NCI-H345 treated with DMSO at 0.1 percent for 48 hours (cell line): ENCODE results near the gene MS4A10.
"Not testable (repeated sequence)": the region's sequence is repeated elsewhere in the genome, so short reads cannot be mapped to it uniquely, and the experiment has no call there.

Experiments
- DNase-seq: peaks from one replicate; lab custom pipeline; 2025; ENCODE audit not compliant: unreplicated experiment; lab: John Stamatoyannopoulos, UW

Gene MS4A10

DNA sequence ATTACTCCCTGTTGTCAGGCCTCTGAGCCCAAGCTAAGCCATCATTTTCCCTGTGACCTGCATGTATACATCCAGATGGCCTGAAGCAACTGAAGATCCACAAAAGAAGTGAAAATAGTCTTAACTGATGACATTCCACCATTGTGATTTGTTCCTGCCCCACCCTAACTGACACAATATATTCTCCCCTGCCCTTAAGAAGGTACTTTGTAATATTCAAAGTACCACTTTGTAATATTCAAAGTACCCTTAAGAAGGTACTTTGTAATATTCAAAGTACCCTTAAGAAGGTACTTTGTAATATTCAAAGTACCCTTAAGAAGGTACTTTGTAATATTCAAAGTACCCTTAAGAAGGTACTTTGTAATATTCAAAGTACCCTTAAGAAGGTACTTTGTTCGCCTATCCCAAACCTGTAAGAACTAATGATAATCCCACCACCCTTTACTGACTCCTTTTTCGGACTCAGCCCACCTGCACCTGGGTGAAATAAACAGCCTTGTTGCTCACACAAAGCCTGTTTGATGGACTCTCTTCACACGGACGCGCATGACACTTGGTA lies 38.7 kb downstream of the MS4A10 start:
- not testable (repeated sequence) for DNase-seq

GRCh38 chr11:60825118-60825517 lies 40.0 kb downstream of the MS4A10 start:
- no peak for DNase-seq

- no peak for DNase-seq
These were observed 40.7 kb downstream of the MS4A10 start for GRCh38 chr11:60825790-60826189.

GRCh38 chr11:60830478-60831142 lies 45.5 kb downstream of the MS4A10 start:
- no peak for DNase-seq

DNA sequence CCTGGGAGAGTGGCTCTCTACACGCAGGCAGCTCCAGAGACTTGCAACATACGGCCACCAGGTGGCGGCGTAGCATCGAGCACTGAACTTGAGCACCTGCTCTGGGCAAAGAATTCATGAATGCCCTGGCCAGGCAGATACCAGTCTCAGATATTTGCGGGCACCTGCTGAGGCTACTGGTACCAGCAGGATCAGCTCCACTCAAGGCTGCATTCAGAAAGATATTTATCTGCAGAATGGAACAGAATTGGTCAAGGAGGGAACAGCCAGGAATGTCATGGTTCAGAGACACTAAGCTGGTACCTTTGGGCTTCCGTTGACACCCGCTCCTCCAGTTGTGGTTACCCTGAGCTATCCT lies 46.0 kb downstream of the MS4A10 start:
- peak; percentile 61 for DNase-seq

DNA sequence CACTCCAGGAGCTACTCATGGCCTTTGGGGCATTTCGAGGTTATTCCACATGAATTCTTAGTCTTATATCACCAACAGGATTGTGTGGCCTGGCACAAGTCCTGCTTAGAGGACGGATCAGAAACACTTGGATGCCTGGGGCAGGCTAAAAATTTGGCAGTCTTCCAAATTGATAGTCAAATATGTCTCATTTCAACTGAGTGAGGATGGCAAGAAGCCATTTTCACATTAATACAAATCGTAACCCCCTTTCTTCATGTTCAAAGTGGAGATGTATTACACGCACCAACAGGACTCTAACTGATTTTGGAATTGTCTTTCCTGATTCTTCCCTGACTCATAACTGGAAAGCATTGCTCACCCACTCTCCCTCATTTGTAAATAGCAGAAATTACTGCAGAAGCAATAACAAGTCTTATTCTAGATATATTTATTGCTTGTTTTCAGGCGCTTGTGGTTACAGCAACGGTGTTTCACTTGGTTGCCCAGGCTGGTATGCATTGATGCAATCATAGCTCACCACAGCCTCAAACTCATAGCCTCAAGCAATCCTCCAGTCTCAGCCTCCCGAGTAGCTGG lies 46.5 kb downstream of the MS4A10 start:
- peak; percentile 29 for DNase-seq

DNA sequence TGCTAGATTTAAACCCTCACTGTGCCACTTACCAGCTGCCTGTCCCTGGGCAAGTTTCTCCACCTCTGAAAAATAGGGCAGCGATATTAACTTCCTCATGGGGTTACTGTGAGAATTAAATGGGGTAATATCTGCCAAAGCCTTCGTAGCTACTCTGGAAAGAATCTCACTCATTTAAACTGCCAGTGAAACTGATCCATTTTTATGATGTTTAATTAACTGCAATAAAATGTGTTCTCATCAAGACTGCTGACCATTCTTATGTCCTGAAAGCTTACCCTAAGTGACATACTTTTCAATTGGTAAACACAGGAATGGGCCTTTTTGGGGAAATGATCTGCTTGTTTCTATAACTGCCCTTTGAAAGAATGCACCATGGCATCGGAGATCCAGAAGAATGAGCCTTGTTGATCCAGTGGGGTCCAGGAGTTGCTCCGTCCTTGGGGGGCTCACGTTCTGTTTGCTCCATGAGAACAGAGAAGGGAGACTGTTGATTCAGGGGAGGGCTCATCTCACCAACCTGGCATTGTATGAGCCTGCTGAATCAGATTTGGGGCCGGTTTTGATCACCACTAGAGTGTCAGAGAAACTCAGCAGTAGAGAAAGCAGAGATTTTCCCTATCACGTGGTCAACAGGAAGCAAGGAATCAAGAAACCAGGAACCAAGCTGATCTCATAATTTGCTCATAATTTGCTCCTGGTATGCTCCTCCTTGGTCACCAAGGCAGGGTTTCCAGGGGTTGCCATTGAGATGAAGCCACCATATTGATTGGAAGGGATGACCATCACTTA lies 49.8 kb downstream of the MS4A10 start:
- no peak for DNase-seq

- DNase-seq: no peak
These were observed 50.4 kb downstream of the MS4A10 start for GRCh38 chr11:60835534-60835846.

GRCh38 chr11:60836866-60837515 lies 51.9 kb downstream of the MS4A10 start:
- no peak for DNase-seq

DNA sequence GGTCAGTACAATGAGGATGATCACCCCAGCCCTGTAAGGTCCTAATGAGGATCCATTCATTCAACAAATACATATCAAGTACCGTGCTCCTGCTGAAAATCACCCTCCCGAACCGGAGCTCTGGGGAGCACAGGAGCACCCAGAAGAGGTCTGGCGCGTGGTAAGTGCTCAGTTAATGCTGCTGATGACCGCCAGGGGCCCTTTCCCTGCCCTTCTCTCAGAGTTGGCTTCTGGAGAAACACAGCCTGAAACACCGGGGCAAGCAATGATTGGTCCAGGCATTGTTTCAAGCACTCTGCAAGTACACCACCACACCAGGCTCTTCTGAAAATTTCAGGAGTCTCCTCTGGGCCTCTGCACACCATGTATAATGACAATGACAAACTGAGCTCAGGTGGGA lies 53.0 kb downstream of the MS4A10 start:
- DNase-seq: no peak

DNA sequence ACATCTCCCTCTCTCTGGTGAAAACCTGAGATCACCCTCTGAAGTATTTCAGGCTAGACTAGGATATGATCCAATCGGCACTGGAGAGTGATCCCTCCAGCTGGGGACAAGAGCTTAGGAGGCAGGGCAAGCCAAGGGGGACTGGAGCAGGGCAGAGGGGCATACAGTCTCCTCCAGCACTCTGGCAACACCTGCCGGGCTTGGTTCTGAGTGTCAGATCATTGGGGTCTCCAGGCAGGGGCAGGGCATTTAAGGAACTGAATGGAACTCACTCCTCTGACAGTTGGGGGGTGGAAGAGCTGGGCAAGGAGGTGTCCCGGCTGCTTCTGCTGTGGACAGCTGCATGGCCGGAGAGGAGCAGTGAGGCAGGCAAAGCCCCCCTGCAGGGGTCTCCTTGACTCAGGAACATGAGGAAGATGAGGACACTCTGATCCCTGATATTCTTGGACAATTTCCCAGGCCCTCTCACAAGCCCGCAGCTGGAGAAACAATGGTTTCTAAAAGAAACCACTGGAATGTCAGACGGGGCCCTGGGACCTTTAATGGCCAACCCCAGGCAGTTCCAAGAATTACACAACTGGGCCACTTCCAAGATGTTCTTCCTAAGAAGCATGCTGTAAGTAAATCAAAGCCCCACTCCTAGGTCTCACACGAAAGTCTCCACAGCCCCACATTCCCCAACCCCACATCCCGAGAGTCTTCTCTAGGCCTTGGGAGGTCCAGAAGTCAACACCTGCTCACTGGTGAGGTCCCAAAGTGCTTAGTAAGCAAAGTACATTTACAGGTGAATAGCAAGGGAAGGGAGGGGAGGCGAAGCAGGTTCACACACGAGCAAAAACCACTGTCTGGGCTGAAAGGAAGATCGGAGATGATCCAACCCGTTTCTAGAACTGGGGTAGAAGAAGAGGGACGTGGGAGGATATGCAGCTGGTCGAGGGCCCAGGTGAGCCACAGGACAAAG lies 55.6 kb downstream of the MS4A10 start:
- no peak for DNase-seq

DNA sequence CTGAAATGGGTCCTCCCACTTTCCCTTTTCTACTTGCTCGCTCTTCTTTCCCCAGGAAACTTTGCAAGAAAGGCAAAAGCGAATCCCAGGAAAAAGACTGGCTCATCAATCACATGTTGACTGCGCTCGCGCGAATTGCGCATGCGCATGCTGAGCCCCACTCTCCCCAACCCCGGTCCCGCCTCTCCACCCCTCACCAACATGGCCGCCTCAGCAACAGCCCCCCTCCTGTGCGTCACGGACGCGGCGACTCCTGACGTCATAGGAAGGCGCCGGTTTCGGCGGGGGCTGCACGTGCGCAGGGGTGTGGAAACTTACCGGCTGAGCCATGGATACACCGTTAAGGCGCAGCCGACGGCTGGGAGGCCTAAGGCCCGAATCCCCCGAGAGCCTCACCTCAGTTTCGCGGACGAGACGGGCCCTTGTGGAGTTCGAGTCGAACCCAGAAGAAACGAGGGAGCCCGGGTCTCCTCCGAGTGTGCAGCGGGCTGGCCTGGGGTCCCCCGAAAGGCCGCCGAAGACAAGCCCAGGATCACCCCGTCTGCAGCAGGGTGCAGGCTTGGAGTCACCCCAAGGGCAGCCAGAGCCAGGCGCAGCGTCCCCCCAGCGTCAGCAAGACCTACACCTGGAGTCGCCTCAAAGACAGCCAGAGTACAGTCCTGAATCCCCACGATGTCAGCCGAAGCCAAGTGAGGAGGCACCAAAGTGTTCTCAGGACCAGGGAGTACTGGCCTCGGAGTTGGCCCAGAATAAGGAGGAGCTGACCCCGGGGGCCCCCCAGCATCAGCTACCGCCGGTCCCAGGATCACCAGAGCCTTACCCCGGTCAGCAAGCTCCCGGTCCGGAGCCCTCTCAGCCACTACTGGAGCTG lies 56.9 kb downstream of the MS4A10 start, which contains the start of gene CCDC86:
CCDC86 (plus strand) TSS at position 317 of the 871 bp plus-strand sequence; CDS start at position 329, 12 bp downstream.
- DNase-seq: peak; percentile 76

GRCh38 chr11:60842668-60843600 lies 57.8 kb downstream of the MS4A10 start:
- DNase-seq: no peak

GRCh38 chr11:60844045-60844869 lies 59.1 kb downstream of the MS4A10 start:
- DNase-seq: no peak

DNA sequence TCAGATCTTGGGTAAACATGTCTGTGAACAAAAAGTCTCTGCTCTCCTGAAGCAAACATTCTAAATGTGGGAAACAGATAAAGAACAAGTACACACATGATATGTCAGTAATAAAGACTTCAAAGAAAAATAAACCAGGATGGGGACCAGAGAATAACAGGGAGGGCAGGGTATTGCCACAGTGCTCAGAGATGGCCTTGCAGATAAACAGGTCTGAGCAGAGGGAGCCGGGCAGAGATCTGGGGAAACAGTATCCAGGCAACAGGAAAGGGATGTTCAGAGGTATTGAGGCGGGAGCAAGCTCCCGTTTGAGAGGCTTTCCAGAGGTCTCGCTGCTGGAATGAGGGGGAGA lies 59.7 kb downstream of the MS4A10 start:
- no peak for DNase-seq

- no peak for DNase-seq
These were observed 60.2 kb downstream of the MS4A10 start for GRCh38 chr11:60845338-60845737.

GRCh38 chr11:60847281-60847680 lies 62.1 kb downstream of the MS4A10 start:
- no peak for DNase-seq

GRCh38 chr11:60847896-60848295 lies 62.8 kb downstream of the MS4A10 start:
- no peak for DNase-seq
